ENCODE data around the gene NDUFB3.

The NDUFB3 gene

GRCh38 chr2:201130524-201131186, 58.9 kb downstream of the NDUFB3 start:
- no peaks in the 10 kb centered on the region for H3K9me3 Mint-ChIP-seq
- no peak overlapping the region for H3K4me3 Mint-ChIP-seq
- no peaks in the 10 kb centered on the region for H3K36me3 Mint-ChIP-seq (ENCODE audit: low read depth)
- H3K27ac Mint-ChIP-seq: no peak overlapping the region
- no peak for TF ChIP-seq CTCF (IDR thresholded peaks at IDR 0.05)
- peaks cover 22% of the 10 kb centered on the region for H3K4me1 Mint-ChIP-seq
- H3K27me3 Mint-ChIP-seq (ENCODE audit: low read depth, poor library complexity): peaks cover 4% of the 10 kb centered on the region
- no peak for DNase-seq

- H3K4me3 Mint-ChIP-seq: no peak overlapping the region
- H3K36me3 Mint-ChIP-seq (ENCODE audit: low read depth): no peaks in the 10 kb centered on the region
- H3K4me1 Mint-ChIP-seq: peaks cover 21% of the 10 kb centered on the region
- DNase-seq: no peak
- no peak overlapping the region for H3K27ac Mint-ChIP-seq
- H3K27me3 Mint-ChIP-seq (ENCODE audit: low read depth, poor library complexity): peaks cover 8% of the 10 kb centered on the region
- no peaks in the 10 kb centered on the region for H3K9me3 Mint-ChIP-seq
- TF ChIP-seq CTCF (IDR thresholded peaks at IDR 0.05): no peak
These were observed 60.7 kb downstream of the NDUFB3 start for GRCh38 chr2:201132518-201132917.
